Upper lobe of right lung (tissue), 1 donor: Measurements from ENCODE around the gene MTMR8. TPM values are rescaled to one million over a fixed set of nuclear protein-coding genes. Genes with fewer than 3 reads are reported as not detected.
"Not testable (repeated sequence)": the region's sequence is repeated elsewhere in the genome, so short reads cannot be mapped to it uniquely, and the experiment has no call there.

ENCODE experiments used
- ATAC-seq: fragments of 200-7000 bp; cut with Tn5 transposase; one replicate; pipeline ENCODE4 v1.9.1; 2020; ENCODE audit warnings: mild to moderate bottlenecking, moderate library complexity
- DNase-seq: peaks from one replicate; pipeline ENCODE4 v3.0.0-alpha.2; 2020
- H3K27ac ChIP-seq: fragments of 200-600 bp; one replicate; pipeline ENCODE4 v1.8.0; 2022
- H3K27me3 ChIP-seq: fragments of 200-600 bp; one replicate; pipeline ENCODE4 v1.8.0; 2022; ENCODE audit warnings: mild to moderate bottlenecking
- H3K36me3 ChIP-seq: fragments of 200-600 bp; one replicate; pipeline ENCODE4 v1.8.0; 2022
- H3K4me1 ChIP-seq: fragments of 200-600 bp; one replicate; pipeline ENCODE4 v1.8.0; 2022
- H3K4me3 ChIP-seq: fragments of 200-600 bp; one replicate; pipeline ENCODE4 v1.8.0; 2022; ENCODE audit warnings: mild to moderate bottlenecking
- H3K9me3 ChIP-seq: fragments of 200-600 bp; one replicate; pipeline ENCODE4 v1.8.0; 2022
- CTCF ChIP-seq: fragments of 200-600 bp; IDR thresholded peaks from one replicate; pipeline ENCODE4 v1.8.0; 2022; ENCODE audit warnings: antibody characterized with exemption
- intact Hi-C: fragments of 100-400 bp; cut with DNase I; formaldehyde crosslinking; loops from one replicate; pipeline ENCODE4 v1.11.0; 2022
- total RNA-seq: library from RNA; stranded (reverse); fragmentation: NEBNext Ultra II Directional; extraction: Animal tissue kit (Norgen Biotek cat#: 25700); gene quantifications from one replicate; pipeline ENCODE4 v1.2.1, GENCODE V29; 2021
- donor health status: DM: no; HTN: yes; CAD: no; lungs with severe emphysema.

Gene MTMR8
- total RNA-seq, 1 donor from 2014 or later: 1.9 TPM

GRCh38 chrX:64427787-64428186 is 32.5 kb upstream of the MTMR8 start:
- no peaks in the 10 kb centered on the region for H3K4me1 ChIP-seq

GRCh38 chrX:64427281-64427680 is 32.0 kb upstream of the MTMR8 start:
- no peaks in the 10 kb centered on the region for H3K27me3 ChIP-seq
- no peaks in the 10 kb centered on the region for H3K36me3 ChIP-seq
- H3K4me1 ChIP-seq: no peaks in the 10 kb centered on the region
- intact Hi-C loops: no loop called here
- H3K4me3 ChIP-seq: no peak overlapping the region
- no peak for TF ChIP-seq CTCF
- H3K9me3 ChIP-seq: no peaks in the 10 kb centered on the region
- no peak for ATAC-seq
- H3K27ac ChIP-seq: no peak overlapping the region
- DNase-seq: no peak

More at GRCh38 chrX:64427787-64428186, 32.5 kb upstream of the MTMR8 start:
- ATAC-seq (no peak), DNase-seq (no peak)
- no peak for TF ChIP-seq CTCF
- Histone ChIP-seq H3K36me3 (no peaks in the 10 kb centered on the region), H3K4me3 (no peak overlapping the region), H3K9me3 (no peaks in the 10 kb centered on the region), H3K27ac (no peak overlapping the region), H3K27me3 (no peaks in the 10 kb centered on the region)
- intact Hi-C loops: no loop called here

- H3K4me1 ChIP-seq, H3K9me3 ChIP-seq, H3K4me3 ChIP-seq, H3K27me3 ChIP-seq, H3K27ac ChIP-seq, ATAC-seq, intact Hi-C loops, H3K36me3 ChIP-seq, DNase-seq: not testable (repeated sequence)
Measured at GRCh38 chrX:64409730-64410129, 14.5 kb upstream of the MTMR8 start.

GRCh38 chrX:64398088-64398487 is 2.8 kb upstream of the MTMR8 start:
- H3K36me3 ChIP-seq: no peaks in the 10 kb centered on the region
- no peak overlapping the region for H3K4me3 ChIP-seq
- intact Hi-C loops: no loop called here
- no peak overlapping the region for H3K27ac ChIP-seq
- H3K9me3 ChIP-seq: no peaks in the 10 kb centered on the region
- no peak for DNase-seq
- no peaks in the 10 kb centered on the region for H3K4me1 ChIP-seq
- no peak for ATAC-seq
- no peak for TF ChIP-seq CTCF
- no peaks in the 10 kb centered on the region for H3K27me3 ChIP-seq

DNA sequence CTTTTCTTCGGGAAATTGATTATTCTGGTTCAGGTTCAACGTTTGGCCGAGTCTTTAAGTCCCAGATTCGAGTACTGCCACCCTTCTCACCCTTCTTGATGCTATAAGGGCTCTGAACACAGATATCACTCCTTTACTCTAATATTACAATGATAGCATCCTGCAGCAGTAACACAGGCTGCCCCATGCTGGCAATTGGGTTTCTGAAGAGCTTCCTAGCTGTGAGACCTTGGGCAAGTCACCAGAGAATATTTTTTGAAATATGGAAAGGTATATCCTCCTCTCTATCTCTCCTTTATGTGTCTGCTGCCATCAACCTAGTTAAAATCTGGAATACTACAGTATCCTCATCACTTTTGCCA is 297 bp upstream of the MTMR8 start:
- H3K36me3 ChIP-seq: no peaks in the 10 kb centered on the region
- H3K4me3 ChIP-seq: peak overlapping the region; percentile 61
- no peaks in the 10 kb centered on the region for H3K27me3 ChIP-seq
- intact Hi-C loops: no loop called here
- no peak overlapping the region for H3K27ac ChIP-seq
- no peaks in the 10 kb centered on the region for H3K4me1 ChIP-seq
- no peaks in the 10 kb centered on the region for H3K9me3 ChIP-seq
- DNase-seq (no peak), ATAC-seq (no peak)
- TF ChIP-seq CTCF: no peak

- DNase-seq: no peak
- ATAC-seq: no peak
- Histone ChIP-seq H3K9me3 (no peaks in the 10 kb centered on the region), H3K4me3 (peak overlapping the region; percentile 61), H3K4me1 (no peaks in the 10 kb centered on the region), H3K27ac (no peak overlapping the region), H3K36me3 (no peaks in the 10 kb centered on the region), H3K27me3 (no peaks in the 10 kb centered on the region)
- TF ChIP-seq CTCF: no peak
- intact Hi-C loops: no loop called here
Measured at GRCh38 chrX:64394059-64394873, 986 bp downstream of the MTMR8 start.
